Measurements from ENCODE around the gene DDX54. TPM values are rescaled to one million over a fixed set of nuclear protein-coding genes. Genes with fewer than 3 reads are reported as not detected.

The DDX54 gene
- total RNA-seq, 1 donor from 2014 or later = 122 TPM

DNA sequence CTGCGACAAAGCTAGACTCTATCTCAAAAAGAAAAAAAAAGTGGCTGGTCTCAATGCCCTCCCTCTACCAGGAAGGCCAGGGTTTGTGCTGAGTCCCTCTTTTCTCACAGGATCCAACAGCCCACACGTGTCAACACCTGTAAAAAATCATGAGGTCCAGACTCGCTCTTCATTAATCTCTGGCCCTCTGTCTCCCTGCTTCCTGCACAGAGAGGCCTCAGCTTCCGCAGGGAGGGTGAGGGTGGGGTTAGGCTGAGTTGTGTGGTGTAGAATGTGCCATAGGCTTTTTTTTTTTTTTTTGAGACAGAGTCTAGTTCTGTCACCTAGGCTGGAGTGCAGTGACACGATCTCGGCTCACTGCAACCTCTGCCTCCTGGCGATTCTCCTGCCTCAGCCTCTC is 29.6 kb downstream of the DDX54 start:
- intact Hi-C loops (cut with micrococcal nuclease) = loop anchor here (10.0 kb wide), 1 partner anchor 251 kb away; the partner anchor contains the start of gene OAS1
- H3K27me3 Mint-ChIP-seq = peaks cover 20% of the 10 kb centered on the region
- no peak overlapping the region for H3K4me3 Mint-ChIP-seq

DNA sequence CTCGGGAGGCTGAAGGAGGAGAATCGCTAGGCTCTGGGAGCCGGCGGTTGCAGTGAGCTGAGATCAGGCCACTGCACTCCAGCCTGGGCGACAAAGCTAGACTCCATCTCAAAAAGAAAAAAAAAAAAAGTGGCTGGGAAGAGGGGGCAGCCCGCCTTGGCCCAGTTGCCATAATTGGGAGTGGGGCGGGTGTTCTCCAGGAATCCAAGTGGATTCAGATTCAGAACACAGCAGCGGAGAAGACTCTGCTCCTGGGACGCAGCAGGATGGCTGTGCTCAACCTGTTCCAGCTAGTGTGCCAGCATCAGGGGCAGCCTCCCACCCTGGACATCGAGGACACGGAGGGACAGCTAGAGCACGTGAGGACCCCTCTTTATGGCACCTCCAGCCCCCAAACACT is 30.2 kb downstream of the DDX54 start:
- peaks cover 24% of the 10 kb centered on the region for H3K27me3 Mint-ChIP-seq
- H3K27ac Mint-ChIP-seq = no peak overlapping the region
- H3K4me3 Mint-ChIP-seq = no peak overlapping the region
- H3K4me1 Mint-ChIP-seq = peaks cover 10% of the 10 kb centered on the region
- peaks cover 29% of the 10 kb centered on the region for H3K36me3 Mint-ChIP-seq (ENCODE audit: low read depth)
- no peak for DNase-seq
- intact Hi-C loops (cut with micrococcal nuclease) = loop anchor here (10.0 kb wide), 1 partner anchor 250 kb away; the partner anchor contains the start of gene OAS1
- H3K9me3 Mint-ChIP-seq = no peaks in the 10 kb centered on the region

More for the DNA sequence above, 29.6 kb downstream of the DDX54 start:
- Mint-ChIP-seq H3K9me3 (no peaks in the 10 kb centered on the region), H3K27ac (no peak overlapping the region), H3K36me3 (ENCODE audit: low read depth) (peaks cover 34% of the 10 kb centered on the region), H3K4me1 (peaks cover 14% of the 10 kb centered on the region)
- DNase-seq = no peak

DNA sequence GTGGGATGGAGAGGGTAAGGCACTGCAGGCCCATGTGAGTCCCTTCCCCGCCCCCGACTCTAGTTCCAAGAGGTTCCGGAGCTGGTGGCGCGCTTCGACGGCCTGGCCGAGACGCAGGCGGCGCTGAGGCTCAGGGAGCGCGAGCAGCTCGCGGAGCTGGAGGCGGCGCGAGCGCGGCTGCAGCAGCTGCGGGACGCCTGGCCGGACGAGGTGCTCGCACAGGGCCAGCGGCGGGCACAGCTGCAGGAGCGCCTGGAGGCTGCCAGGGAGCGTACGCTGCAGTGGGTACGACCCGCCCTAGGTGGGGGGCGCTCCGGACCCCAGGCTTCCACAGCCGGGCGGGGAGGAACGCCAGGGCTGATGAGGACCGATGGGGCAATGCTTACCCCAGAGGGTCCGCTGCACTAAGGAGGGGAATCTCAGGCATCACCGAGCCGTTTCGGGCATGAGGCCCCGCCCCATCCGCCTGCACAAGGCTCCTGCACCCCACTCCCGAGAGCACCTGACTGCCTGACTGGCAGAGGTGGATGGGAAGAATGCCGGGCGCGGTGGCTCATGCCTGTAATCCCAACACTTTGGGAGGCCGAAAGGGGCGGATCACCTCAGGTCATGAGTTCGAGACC is 30.8 kb downstream of the DDX54 start:
- peaks cover 27% of the 10 kb centered on the region for H3K36me3 Mint-ChIP-seq (ENCODE audit: low read depth)
- no peaks in the 10 kb centered on the region for H3K9me3 Mint-ChIP-seq
- H3K4me1 Mint-ChIP-seq = peaks cover 10% of the 10 kb centered on the region
- peak; percentile 73 for DNase-seq
- H3K27me3 Mint-ChIP-seq = peaks cover 26% of the 10 kb centered on the region
- no peak overlapping the region for H3K27ac Mint-ChIP-seq
- peak overlapping the region; percentile 61 for H3K4me3 Mint-ChIP-seq
- intact Hi-C loops (cut with micrococcal nuclease) = loop anchor here (10.0 kb wide), 1 partner anchor 250 kb away; the partner anchor contains the start of gene OAS1

DNA sequence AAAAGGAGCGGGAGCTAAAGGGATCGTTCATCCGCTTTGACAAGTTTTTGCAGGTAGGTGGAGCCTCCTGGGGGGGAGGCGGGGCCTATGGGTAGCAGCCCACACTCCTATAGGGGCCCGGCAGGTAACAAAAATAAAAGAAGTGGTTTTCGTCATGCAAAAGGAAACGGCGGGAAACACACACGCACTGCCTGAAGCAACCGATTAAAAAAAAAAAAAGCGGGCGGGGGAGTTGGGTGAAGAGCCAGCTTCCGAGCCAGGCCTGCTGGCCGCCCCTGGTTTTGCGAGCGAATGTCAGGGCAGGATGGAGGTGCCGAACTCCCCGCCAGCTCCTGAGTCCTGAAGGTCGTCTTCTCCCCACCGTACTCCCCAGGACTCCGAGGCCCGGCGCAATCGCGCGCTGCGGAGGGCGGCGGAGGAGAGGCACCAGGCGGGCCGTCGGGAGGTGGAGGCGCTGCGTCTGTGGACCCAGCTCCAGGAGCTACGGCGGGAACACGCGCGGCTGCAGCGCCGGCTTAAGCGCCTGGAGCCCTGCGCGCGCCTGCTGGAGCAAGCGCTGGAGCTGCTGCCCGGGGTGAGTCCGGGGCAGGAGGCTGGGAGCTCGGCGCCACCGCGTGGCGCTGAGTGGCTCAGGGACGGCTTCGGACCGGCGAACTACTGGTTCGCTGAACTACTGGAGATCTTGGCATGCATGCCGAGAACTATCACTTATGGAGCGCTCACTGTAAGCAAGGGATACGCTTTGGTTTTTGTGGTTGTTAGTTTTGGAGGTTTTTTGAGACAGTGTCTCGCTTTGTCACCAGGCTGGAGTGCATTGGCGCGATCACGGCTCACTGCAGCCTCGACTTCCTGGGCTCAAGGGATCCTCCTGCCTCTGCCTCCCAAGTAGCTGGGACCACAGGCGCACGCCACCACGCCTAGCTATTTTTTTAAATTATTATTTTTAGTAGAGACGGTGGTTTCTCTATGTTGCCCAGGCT is 32.2 kb downstream of the DDX54 start:
- peaks cover 26% of the 10 kb centered on the region for H3K27me3 Mint-ChIP-seq
- intact Hi-C loops (cut with micrococcal nuclease) = loop anchor here (1.0 to 10.0 kb wide), 5 partner anchors 17 to 248 kb away; partner anchors contain the start of genes DDX54, OAS1, RITA1 and TPCN1
- H3K4me1 Mint-ChIP-seq = peaks cover 10% of the 10 kb centered on the region
- peak overlapping the region; percentile 85 for H3K4me3 Mint-ChIP-seq
- no peaks in the 10 kb centered on the region for H3K9me3 Mint-ChIP-seq
- H3K27ac Mint-ChIP-seq = no peak overlapping the region
- DNase-seq = peak; percentile 86
- peaks cover 16% of the 10 kb centered on the region for H3K36me3 Mint-ChIP-seq (ENCODE audit: low read depth)

DNA sequence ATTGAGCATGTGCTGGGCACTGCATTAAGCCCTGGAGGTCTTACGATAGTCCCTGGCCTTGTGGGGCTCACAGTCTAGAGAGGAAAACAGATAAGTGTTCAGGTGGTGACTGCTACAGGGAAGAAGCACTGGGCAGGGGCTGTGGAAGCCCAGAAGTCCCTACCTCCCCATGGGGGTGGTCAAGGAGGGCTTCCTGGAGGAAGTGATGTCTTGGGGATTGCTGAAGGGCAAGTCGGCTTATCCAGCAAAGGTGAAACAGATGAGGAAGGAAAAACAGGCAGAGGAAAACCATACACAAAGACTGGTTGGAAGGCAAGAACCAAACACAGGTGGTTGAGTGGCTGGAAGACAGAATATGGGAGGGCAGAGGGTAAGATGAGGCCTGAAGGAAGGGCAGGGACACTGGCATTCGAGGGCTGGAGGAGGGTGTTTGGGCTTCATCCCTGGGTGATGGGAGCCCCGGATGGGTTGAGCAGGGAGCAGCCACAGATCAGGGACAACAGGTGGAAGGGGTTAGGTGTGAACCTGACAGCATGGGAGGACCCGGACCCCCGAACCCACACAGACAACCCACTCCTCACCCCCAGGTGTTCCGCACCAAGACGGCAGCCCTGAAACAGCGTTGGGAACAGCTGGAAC is 33.0 kb downstream of the DDX54 start:
- no peaks in the 10 kb centered on the region for H3K9me3 Mint-ChIP-seq
- peak overlapping the region; percentile 85 for H3K4me3 Mint-ChIP-seq

DNA sequence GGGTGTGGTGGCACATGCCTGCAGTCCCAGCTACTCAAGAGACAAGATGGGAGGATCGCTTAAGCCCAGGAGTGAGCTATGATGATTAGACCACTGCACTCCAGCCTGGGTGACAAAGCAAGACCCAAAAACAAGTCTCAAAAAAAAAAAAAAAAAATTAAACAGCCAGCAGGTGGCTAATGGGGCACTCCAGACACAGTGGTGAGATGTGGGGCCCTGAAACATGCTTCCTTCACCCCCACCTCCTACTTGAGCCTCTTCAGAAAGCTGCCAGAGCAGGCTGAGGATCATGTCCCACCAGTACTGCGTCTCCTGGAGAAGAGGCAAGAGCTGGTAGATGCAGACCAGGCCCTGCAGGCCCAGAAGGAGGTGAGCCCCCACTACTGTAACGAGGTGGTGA is 33.6 kb downstream of the DDX54 start:
- Mint-ChIP-seq H3K36me3 (ENCODE audit: low read depth) (peaks cover 2% of the 10 kb centered on the region), H3K27me3 (peaks cover 29% of the 10 kb centered on the region), H3K4me1 (peaks cover 10% of the 10 kb centered on the region), H3K4me3 (peak overlapping the region; percentile 85), H3K9me3 (no peaks in the 10 kb centered on the region), H3K27ac (no peak overlapping the region)
- intact Hi-C loops (cut with micrococcal nuclease) = loop anchor here (1.0 to 10.0 kb wide), 4 partner anchors 15 to 247 kb away; partner anchors contain the start of genes DDX54, OAS1, RITA1 and TPCN1
- no peak for DNase-seq

More for the DNA sequence above, 33.0 kb downstream of the DDX54 start:
- no peak overlapping the region for H3K27ac Mint-ChIP-seq
- DNase-seq = no peak
- intact Hi-C loops (cut with micrococcal nuclease) = loop anchor here (1.0 to 10.0 kb wide), 4 partner anchors 16 to 248 kb away; partner anchors contain the start of genes DDX54, OAS1, RITA1 and TPCN1
- peaks cover 9% of the 10 kb centered on the region for H3K36me3 Mint-ChIP-seq (ENCODE audit: low read depth)
- H3K27me3 Mint-ChIP-seq = peaks cover 28% of the 10 kb centered on the region
- peaks cover 10% of the 10 kb centered on the region for H3K4me1 Mint-ChIP-seq

DNA sequence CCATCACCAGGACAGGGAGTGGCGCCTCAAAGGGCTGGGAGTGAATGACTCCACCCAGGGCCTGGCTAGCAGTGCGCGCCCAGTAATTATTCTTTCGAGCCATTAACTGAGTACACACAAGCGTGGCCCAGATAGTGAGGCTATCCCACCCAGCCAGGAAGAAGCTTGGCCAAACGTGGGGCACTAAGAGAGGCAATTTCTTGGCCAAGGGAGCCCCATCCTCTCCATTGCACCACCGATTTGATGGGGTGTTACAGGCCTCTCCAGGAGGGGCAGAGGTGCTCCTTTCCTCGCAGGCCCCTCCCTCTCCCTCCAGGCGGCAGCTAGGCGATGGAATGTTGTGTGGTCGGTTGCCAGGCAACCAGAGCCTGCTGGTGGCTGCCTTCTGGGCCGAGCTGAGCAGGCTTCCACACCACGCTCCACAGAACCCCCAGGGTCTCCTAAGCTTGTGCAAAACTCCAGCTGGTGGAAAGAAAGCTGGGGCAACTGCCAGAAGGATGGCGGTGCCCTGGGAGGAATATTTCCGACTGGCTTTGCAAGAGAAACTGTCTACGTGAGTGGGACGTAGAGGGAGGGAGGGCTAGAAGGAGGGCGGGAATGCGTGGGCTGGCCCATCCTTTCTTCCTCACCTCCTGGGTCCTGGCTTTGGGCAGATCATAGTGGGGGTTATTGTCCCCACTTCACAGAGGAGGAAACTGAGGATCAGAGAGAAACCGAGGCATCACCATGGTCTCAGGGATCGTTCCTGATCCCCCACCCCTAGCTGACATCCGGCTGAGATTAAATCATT is 35.7 kb downstream of the DDX54 start, which contains the start of gene CFAP73:
Gene CFAP73 (plus strand): TSS at position 364 of the 790 bp plus-strand sequence. CDS start 134 bp downstream, at position 498.
- Mint-ChIP-seq H3K4me1 (peaks cover 10% of the 10 kb centered on the region), H3K27me3 (peaks cover 35% of the 10 kb centered on the region), H3K4me3 (no peak within 1 kb of the TSS), H3K36me3 (ENCODE audit: low read depth) (no peaks in the 10 kb centered on the region), H3K27ac (no peak within 1 kb of the TSS), H3K9me3 (no peaks in the 10 kb centered on the region)
- DNase-seq = no peak
- intact Hi-C loops (cut with micrococcal nuclease) = loop anchor here (10.0 kb wide), 1 partner anchor 245 kb away; the partner anchor contains the start of gene OAS1

DNA sequence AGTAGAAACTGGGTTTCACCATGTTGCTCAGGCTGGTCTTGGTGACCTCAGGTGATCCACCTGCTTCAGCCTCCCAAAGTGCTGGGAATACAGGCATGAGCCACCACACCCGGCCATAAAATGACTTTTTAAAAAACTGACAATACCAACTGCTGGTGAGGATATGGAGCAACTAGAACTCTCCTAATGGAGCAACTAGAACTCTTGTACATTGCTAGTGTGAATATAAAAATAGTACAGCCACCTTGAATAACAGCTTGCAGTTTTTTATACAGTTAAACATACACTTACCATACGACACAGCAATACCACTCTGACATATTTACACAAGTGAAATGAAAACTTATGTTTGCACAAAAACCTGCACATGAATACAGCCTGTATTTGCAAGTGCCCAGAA is 38.3 kb downstream of the DDX54 start:
- intact Hi-C loops (cut with micrococcal nuclease) = no loop called here
- H3K36me3 Mint-ChIP-seq (ENCODE audit: low read depth) = no peaks in the 10 kb centered on the region

DNA sequence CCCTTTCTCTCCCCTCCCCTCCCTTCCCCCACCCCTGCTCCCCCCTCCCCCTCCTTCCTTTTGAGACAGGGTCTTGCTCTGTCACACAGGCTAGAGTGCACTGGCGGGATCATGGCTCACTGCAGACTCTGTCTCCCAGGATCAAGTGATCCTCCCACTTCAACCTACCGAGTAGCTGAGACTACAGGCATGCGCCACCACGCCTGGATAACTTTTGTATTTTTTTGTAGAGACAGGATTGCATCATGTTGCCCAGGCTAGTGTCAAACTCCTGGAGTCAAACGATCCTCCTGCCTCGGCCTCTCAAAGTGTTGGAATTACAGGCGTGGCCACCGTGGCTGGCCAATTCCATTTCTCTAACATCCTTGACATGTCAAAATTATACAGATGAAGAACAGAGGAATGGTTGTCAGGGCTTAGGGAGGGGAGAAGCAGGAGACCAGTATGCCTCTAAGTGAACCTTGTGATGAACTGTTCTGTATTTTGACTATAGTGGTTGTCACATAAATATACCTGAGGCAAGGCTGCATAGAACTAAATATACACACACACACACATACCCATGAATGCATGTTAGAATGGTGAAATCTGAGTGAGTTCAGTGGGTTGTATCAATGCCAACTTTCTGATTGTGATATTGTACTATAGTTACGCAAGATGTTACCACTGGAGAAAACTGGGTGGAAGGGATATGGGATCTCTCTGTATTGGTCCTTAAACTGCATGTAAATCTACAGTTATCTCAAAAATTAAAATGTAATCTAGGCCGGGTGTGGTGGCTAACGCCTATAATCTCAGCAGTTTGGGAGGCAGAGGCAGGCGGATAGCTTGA is 39.3 kb downstream of the DDX54 start:
- no peak overlapping the region for H3K27ac Mint-ChIP-seq

More for the DNA sequence above, 38.3 kb downstream of the DDX54 start:
- H3K9me3 Mint-ChIP-seq = no peaks in the 10 kb centered on the region
- H3K27me3 Mint-ChIP-seq = peaks cover 22% of the 10 kb centered on the region
- no peak overlapping the region for H3K27ac Mint-ChIP-seq
- no peak overlapping the region for H3K4me3 Mint-ChIP-seq
- peaks cover under 1% of the 10 kb centered on the region for H3K4me1 Mint-ChIP-seq
- DNase-seq = no peak

DNA sequence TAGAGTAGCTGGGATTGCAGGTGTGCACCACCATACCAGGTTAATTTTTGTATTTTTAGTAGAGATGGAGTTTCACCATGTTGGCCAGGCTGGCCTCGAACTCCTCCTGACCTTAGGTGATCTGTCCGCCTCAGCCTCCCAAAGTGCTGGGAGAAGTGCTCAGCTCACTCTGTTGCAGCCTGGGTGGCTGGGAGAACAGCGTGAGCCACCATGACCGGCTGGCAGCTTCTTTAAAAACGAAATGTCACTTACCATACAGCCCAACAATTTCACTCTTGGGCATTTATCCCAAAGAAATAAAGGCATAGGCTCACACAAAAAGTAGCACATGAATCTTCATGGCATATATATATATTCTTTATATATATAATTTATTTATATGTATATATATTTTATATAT is 40.5 kb downstream of the DDX54 start:
- Mint-ChIP-seq H3K27ac (no peak overlapping the region), H3K4me3 (no peak overlapping the region), H3K36me3 (ENCODE audit: low read depth) (no peaks in the 10 kb centered on the region), H3K9me3 (no peaks in the 10 kb centered on the region), H3K4me1 (no peaks in the 10 kb centered on the region), H3K27me3 (peaks cover 13% of the 10 kb centered on the region)
- no peak for DNase-seq
- intact Hi-C loops (cut with micrococcal nuclease) = no loop called here

More for the DNA sequence above, 39.3 kb downstream of the DDX54 start:
- no peak overlapping the region for H3K4me3 Mint-ChIP-seq
- no peaks in the 10 kb centered on the region for H3K4me1 Mint-ChIP-seq
- intact Hi-C loops (cut with micrococcal nuclease) = no loop called here
- H3K9me3 Mint-ChIP-seq = no peaks in the 10 kb centered on the region
- H3K27me3 Mint-ChIP-seq = peaks cover 19% of the 10 kb centered on the region
- no peak for DNase-seq
- H3K36me3 Mint-ChIP-seq (ENCODE audit: low read depth) = no peaks in the 10 kb centered on the region

DNA sequence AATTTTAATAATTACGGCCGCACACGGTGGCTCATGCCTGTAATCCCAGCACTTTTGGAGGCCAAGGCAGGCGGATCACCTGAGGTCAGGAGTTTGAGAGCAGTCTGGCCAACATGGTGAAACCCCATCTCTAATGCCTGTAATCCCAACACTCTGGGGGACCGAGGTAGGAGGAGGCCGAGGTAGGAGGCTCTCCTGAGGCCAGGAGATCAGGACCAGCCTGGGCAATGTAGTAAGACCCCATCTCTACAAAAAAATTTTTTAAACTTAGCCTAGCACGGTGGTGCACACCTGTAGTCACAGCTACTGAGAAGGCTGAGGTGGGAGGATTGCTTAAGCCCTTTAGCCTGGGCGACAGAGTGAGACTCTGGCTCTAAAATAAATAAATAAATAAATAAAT is 41.3 kb downstream of the DDX54 start:
- Mint-ChIP-seq H3K4me1 (no peaks in the 10 kb centered on the region), H3K9me3 (no peaks in the 10 kb centered on the region), H3K4me3 (no peak overlapping the region), H3K36me3 (ENCODE audit: low read depth) (no peaks in the 10 kb centered on the region), H3K27ac (no peak overlapping the region), H3K27me3 (peaks cover 12% of the 10 kb centered on the region)
- no peak for DNase-seq
- intact Hi-C loops (cut with micrococcal nuclease) = no loop called here

DNA sequence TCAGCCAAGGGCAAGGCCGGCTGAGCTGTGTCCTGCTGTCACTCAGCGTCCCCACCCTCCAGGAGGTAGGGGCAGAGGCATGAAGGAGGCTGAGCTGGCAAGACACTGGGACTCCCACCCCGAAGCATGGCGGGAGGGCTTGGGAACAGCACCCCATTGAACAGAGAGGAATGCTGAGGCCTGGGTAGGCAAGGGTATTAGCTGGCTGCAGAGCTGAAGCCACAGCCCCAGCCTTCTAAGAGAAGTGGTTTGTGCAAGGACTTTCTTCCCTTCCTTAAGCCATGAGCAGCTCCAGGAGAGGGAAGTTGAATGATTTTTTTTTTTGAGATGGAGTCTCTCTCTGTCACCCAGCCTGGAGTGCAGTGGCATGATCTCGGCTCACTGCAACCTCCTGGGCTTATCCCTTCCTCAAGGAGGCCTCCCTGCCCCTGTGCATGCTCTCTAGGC is 42.4 kb downstream of the DDX54 start:
- Mint-ChIP-seq H3K4me1 (peaks cover 2% of the 10 kb centered on the region), H3K9me3 (no peaks in the 10 kb centered on the region), H3K27ac (no peak overlapping the region), H3K27me3 (peaks cover 12% of the 10 kb centered on the region), H3K4me3 (no peak overlapping the region), H3K36me3 (ENCODE audit: low read depth) (no peaks in the 10 kb centered on the region)
- DNase-seq = no peak
- intact Hi-C loops (cut with micrococcal nuclease) = no loop called here
